ENCODE measurements around the gene OPA1. TPM values are rescaled to one million over a fixed set of nuclear protein-coding genes. Genes with fewer than 3 reads are reported as not detected.

Gene OPA1
- total RNA-seq, 1 experiment from 2014 or later = 88.0 TPM

GRCh38 chr3:193720169-193720568, 127.2 kb downstream of the OPA1 start:
- Histone ChIP-seq H3K4me1 (no peaks in the 10 kb centered on the region), H3K9me3 (replicated peaks) (no peaks in the 10 kb centered on the region), H3K4me3 (no peak overlapping the region), H3K36me3 (no peaks in the 10 kb centered on the region), H3K27ac (no peak overlapping the region), H3K27me3 (no peaks in the 10 kb centered on the region)
- no peak for DNase-seq

- Histone ChIP-seq H3K4me3 (no peak overlapping the region), H3K4me1 (no peaks in the 10 kb centered on the region), H3K27me3 (no peaks in the 10 kb centered on the region), H3K27ac (no peak overlapping the region), H3K36me3 (no peaks in the 10 kb centered on the region), H3K9me3 (replicated peaks) (no peaks in the 10 kb centered on the region)
- DNase-seq = no peak
These were observed 129.6 kb downstream of the OPA1 start for GRCh38 chr3:193722566-193722965.

GRCh38 chr3:193727089-193727488, 134.1 kb downstream of the OPA1 start:
- Histone ChIP-seq H3K27ac (no peak overlapping the region), H3K36me3 (no peaks in the 10 kb centered on the region), H3K27me3 (0 out of 2 replicates have a peak, but pooled peaks cover under 1% of the 10 kb centered on the region), H3K9me3 (replicated peaks) (no peaks in the 10 kb centered on the region), H3K4me3 (no peak overlapping the region), H3K4me1 (no peaks in the 10 kb centered on the region)
- no peak for DNase-seq

GRCh38 chr3:193728429-193729087, 135.6 kb downstream of the OPA1 start:
- H3K4me1 ChIP-seq = no peaks in the 10 kb centered on the region
- 0 out of 2 replicates have a peak, but pooled peaks cover 4% of the 10 kb centered on the region for H3K27me3 ChIP-seq
- H3K36me3 ChIP-seq = no peaks in the 10 kb centered on the region
- no peak overlapping the region for H3K27ac ChIP-seq
- no peaks in the 10 kb centered on the region for H3K9me3 ChIP-seq (replicated peaks)
- no peak for DNase-seq
- no peak overlapping the region for H3K4me3 ChIP-seq

GRCh38 chr3:193729088-193729465, 136.1 kb downstream of the OPA1 start:
- H3K27me3 ChIP-seq = 0 out of 2 replicates have a peak, but pooled peaks cover 4% of the 10 kb centered on the region
- no peaks in the 10 kb centered on the region for H3K4me1 ChIP-seq
- H3K4me3 ChIP-seq = no peak overlapping the region
- DNase-seq = no peak
- H3K27ac ChIP-seq = no peak overlapping the region
- no peaks in the 10 kb centered on the region for H3K36me3 ChIP-seq
- no peaks in the 10 kb centered on the region for H3K9me3 ChIP-seq (replicated peaks)

GRCh38 chr3:193729601-193730000, 136.6 kb downstream of the OPA1 start:
- H3K27me3 ChIP-seq = 0 out of 2 replicates have a peak, but pooled peaks cover 4% of the 10 kb centered on the region
- H3K9me3 ChIP-seq (replicated peaks) = no peaks in the 10 kb centered on the region
- H3K36me3 ChIP-seq = no peaks in the 10 kb centered on the region
- no peaks in the 10 kb centered on the region for H3K4me1 ChIP-seq
- no peak for DNase-seq
- H3K4me3 ChIP-seq = no peak overlapping the region
- no peak overlapping the region for H3K27ac ChIP-seq

- Histone ChIP-seq H3K4me1 (no peaks in the 10 kb centered on the region), H3K36me3 (no peaks in the 10 kb centered on the region), H3K9me3 (replicated peaks) (no peaks in the 10 kb centered on the region), H3K27me3 (0 out of 2 replicates have a peak, but pooled peaks cover 4% of the 10 kb centered on the region), H3K4me3 (no peak overlapping the region), H3K27ac (no peak overlapping the region)
- DNase-seq = no peak
These were observed 137.5 kb downstream of the OPA1 start for GRCh38 chr3:193730511-193730910.

- H3K9me3 ChIP-seq (replicated peaks) = no peaks in the 10 kb centered on the region
- no peak overlapping the region for H3K4me3 ChIP-seq
- no peak for DNase-seq
- no peak overlapping the region for H3K27ac ChIP-seq
- H3K27me3 ChIP-seq = 0 out of 2 replicates have a peak, but pooled peaks cover 4% of the 10 kb centered on the region
- no peaks in the 10 kb centered on the region for H3K4me1 ChIP-seq
- H3K36me3 ChIP-seq = no peaks in the 10 kb centered on the region
These were observed 138.0 kb downstream of the OPA1 start for GRCh38 chr3:193730976-193731375.

- Histone ChIP-seq H3K27me3 (0 out of 2 replicates have a peak, but pooled peaks cover 4% of the 10 kb centered on the region), H3K36me3 (no peaks in the 10 kb centered on the region), H3K4me1 (no peaks in the 10 kb centered on the region)
These were observed 138.6 kb downstream of the OPA1 start for GRCh38 chr3:193731656-193732055.

GRCh38 chr3:193732391-193732790, 139.4 kb downstream of the OPA1 start:
- no peaks in the 10 kb centered on the region for H3K4me1 ChIP-seq
- no peak overlapping the region for H3K27ac ChIP-seq
- no peaks in the 10 kb centered on the region for H3K36me3 ChIP-seq
- H3K4me3 ChIP-seq = no peak overlapping the region
- no peak for DNase-seq
- H3K9me3 ChIP-seq (replicated peaks) = no peaks in the 10 kb centered on the region
- 0 out of 2 replicates have a peak, but pooled peaks cover 4% of the 10 kb centered on the region for H3K27me3 ChIP-seq

More at GRCh38 chr3:193731656-193732055, 138.6 kb downstream of the OPA1 start:
- Histone ChIP-seq H3K4me3 (no peak overlapping the region), H3K9me3 (replicated peaks) (no peaks in the 10 kb centered on the region), H3K27ac (no peak overlapping the region)
- DNase-seq = no peak

- no peak for DNase-seq
- 0 out of 2 replicates have a peak, but pooled peaks cover 4% of the 10 kb centered on the region for H3K27me3 ChIP-seq
- no peak overlapping the region for H3K27ac ChIP-seq
These were observed 139.8 kb downstream of the OPA1 start for GRCh38 chr3:193732827-193733226.

GRCh38 chr3:193734737-193735366, 141.8 kb downstream of the OPA1 start:
- Histone ChIP-seq H3K9me3 (replicated peaks) (no peaks in the 10 kb centered on the region), H3K4me3 (no peak overlapping the region), H3K4me1 (no peaks in the 10 kb centered on the region), H3K36me3 (no peaks in the 10 kb centered on the region), H3K27ac (no peak overlapping the region), H3K27me3 (0 out of 2 replicates have a peak, but pooled peaks cover 4% of the 10 kb centered on the region)
- DNase-seq = no peak

More at GRCh38 chr3:193732827-193733226, 139.8 kb downstream of the OPA1 start:
- H3K36me3 ChIP-seq = no peaks in the 10 kb centered on the region
- H3K4me1 ChIP-seq = no peaks in the 10 kb centered on the region
- H3K9me3 ChIP-seq (replicated peaks) = no peaks in the 10 kb centered on the region
- no peak overlapping the region for H3K4me3 ChIP-seq

GRCh38 chr3:193735850-193736249, 142.8 kb downstream of the OPA1 start:
- Histone ChIP-seq H3K9me3 (replicated peaks) (no peaks in the 10 kb centered on the region), H3K27me3 (0 out of 2 replicates have a peak, but pooled peaks cover 4% of the 10 kb centered on the region), H3K4me3 (no peak overlapping the region), H3K27ac (no peak overlapping the region), H3K4me1 (no peaks in the 10 kb centered on the region), H3K36me3 (no peaks in the 10 kb centered on the region)
- no peak for DNase-seq

- Histone ChIP-seq H3K4me3 (no peak overlapping the region), H3K36me3 (no peaks in the 10 kb centered on the region), H3K9me3 (replicated peaks) (no peaks in the 10 kb centered on the region), H3K4me1 (no peaks in the 10 kb centered on the region), H3K27ac (no peak overlapping the region), H3K27me3 (0 out of 2 replicates have a peak, but pooled peaks cover 4% of the 10 kb centered on the region)
- no peak for DNase-seq
These were observed 143.6 kb downstream of the OPA1 start for GRCh38 chr3:193736616-193737015.

GRCh38 chr3:193737191-193737751, 144.3 kb downstream of the OPA1 start:
- Histone ChIP-seq H3K4me1 (no peaks in the 10 kb centered on the region), H3K9me3 (replicated peaks) (no peaks in the 10 kb centered on the region), H3K4me3 (no peak overlapping the region), H3K27ac (no peak overlapping the region), H3K36me3 (no peaks in the 10 kb centered on the region), H3K27me3 (0 out of 2 replicates have a peak, but pooled peaks cover 1% of the 10 kb centered on the region)
- DNase-seq = no peak

Data from SJCRH30 (cell line).